Activated CD8-positive, alpha-beta memory T cell treated with anti-CD3 and anti-CD28 coated beads for 36 hours (primary cell): ENCODE measurements around the gene FHIT. TPM values are rescaled to one million over a fixed set of nuclear protein-coding genes. Genes with fewer than 3 reads are reported as not detected.
"Not testable (repeated sequence)": the region's sequence is repeated elsewhere in the genome, so short reads cannot be mapped to it uniquely, and the experiment has no call there.

ENCODE experiments used
- CTCF ChIA-PET: fragments of 350-600 bp; sonication (Branson Sonifier 250); formaldehyde crosslinking; loops from one replicate; lab custom pipeline; 2021; ENCODE audit warnings: antibody characterized with exemption; lab: Charles Lee
- POLR2A ChIA-PET: fragments of 350-600 bp; sonication (Branson Sonifier 250); formaldehyde crosslinking; loops from one replicate; lab custom pipeline; 2021; ENCODE audit warnings: antibody characterized with exemption; lab: Charles Lee
- total RNA-seq, 2 experiments: library from RNA; stranded (reverse); gene quantifications; one replicate each; pipeline ENCODE4 v1.2.3, GENCODE V29; 2021

The FHIT gene
- total RNA-seq, 2 experiments from 2014 or later = 5.0 to 5.7 TPM

DNA sequence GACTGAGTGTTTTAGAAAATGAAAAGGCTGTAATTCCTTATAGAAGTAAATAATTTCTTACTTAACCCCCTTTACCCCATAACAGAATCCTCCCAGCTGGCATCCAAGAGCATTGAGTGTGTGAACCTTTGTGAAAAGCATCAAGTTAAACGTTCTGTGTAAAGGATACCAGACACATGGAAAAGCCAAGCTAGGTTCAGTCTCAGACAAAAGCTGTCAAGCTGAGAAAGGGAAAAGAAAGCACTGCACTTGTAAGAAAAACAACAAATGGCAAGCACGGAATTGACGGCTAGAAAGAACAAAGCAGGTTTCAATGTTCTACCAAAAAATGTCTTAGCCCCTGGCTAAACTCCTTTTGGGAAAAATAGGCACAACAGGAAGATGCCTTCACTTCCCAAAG is 176.5 kb downstream of the FHIT start:
- ChIA-PET POLR2A (no interaction called here), CTCF (no interaction called here)

DNA sequence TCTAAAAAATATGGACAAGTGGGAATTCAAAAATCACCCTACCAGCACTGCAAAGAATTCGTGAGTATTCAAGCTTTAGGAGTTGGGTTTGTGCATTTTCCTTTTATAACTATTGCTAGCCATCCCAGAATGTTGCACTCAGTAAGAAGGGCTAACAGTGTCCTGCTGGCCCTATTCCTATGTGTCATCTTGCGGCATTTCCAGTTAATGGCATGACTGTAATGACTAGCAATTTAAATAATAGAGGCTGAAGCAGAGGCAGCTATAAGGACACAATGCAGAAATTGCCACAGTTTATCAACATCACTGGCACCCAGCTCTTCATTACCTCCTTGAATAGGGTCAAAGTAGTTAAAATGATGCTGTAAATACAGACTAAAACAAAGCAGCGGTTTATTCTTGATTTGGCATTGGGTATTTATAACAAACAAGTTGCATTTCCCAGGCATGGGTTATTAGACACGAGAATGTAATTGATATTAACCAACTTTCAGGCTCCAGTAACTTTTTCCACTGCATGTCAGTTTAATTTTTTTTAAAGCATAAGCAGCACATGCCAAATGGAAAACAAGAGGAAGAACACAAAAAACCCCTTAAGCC is 177.6 kb downstream of the FHIT start:
- CTCF ChIA-PET = no interaction called here

DNA sequence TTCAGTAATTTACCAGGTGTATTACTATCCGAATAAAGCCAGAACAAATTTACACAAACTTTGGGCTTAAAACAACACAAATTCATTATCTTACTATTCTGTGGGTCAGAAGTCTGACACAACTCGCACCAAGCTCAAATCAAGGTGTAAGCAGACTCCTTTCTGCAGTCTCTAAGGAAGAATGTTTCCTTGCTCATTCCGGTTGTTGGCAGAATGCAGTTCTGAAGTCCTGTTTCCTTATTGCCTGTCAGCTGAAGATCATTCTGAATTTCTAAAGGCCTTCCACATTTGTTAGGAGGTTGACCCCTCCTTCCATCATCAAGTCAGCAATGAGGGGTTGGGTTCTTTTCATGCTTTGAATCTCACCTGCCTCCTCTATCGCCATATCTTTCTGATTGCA is 183.2 kb downstream of the FHIT start:
- ChIA-PET CTCF (no interaction called here), POLR2A (no interaction called here)

More for the DNA sequence above, 177.6 kb downstream of the FHIT start:
- POLR2A ChIA-PET = no interaction called here

GRCh38 chr3:61066800-61067199 is 184.5 kb downstream of the FHIT start:
- POLR2A ChIA-PET = no interaction called here
- CTCF ChIA-PET = no interaction called here

GRCh38 chr3:61066222-61066621 is 185.0 kb downstream of the FHIT start:
- POLR2A ChIA-PET, CTCF ChIA-PET: not testable (repeated sequence)

- POLR2A ChIA-PET = no interaction called here
Measured at GRCh38 chr3:61065451-61066011, 185.7 kb downstream of the FHIT start.

GRCh38 chr3:61061092-61061723 is 190.0 kb downstream of the FHIT start:
- POLR2A ChIA-PET = no interaction called here
- CTCF ChIA-PET = no interaction called here

More at GRCh38 chr3:61065451-61066011, 185.7 kb downstream of the FHIT start:
- CTCF ChIA-PET = no interaction called here

- ChIA-PET CTCF (no interaction called here), POLR2A (no interaction called here)
Measured at GRCh38 chr3:61060411-61060861, 190.8 kb downstream of the FHIT start.

DNA sequence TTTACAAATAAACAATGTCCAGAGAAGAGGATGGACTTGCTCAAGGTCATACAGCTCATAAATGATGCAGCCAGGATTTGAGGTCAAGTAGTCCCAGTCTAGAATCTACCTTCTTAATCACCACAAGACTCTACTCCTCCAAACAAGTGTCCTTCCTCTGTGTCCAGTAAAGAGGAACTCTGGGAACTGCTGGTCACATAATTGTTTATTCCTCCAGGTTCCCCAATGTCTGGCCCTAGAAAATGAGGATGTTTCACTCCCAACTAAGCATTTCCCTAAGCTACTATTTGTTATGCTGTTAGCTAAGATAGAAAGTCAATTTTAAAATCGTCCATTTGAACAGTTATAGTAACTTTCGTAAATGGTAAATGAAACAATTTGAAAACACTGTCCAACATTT is 192.4 kb downstream of the FHIT start:
- CTCF ChIA-PET = no interaction called here
- POLR2A ChIA-PET = no interaction called here

- CTCF ChIA-PET = no interaction called here
Measured at GRCh38 chr3:61057464-61057863, 193.8 kb downstream of the FHIT start.

DNA sequence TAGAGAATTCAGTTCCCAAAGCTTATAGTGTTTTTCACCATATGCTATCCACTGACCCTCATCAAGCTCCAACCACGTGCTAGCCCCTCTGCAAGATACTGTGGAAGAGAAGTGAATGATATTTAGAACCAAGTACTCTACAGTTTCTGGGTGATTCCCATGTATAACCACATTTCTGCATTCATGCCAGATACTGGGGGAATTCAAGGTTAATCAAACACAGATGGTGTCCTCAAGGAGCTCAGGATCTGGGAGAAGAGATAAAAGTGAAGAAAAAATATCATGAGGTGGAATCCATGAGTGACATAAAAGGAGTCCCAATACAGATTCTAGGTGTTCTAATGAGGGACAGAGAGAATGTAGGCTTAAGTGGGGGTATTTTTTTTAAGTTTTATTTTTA is 195.8 kb downstream of the FHIT start:
- CTCF ChIA-PET = no interaction called here
- POLR2A ChIA-PET = no interaction called here

More at GRCh38 chr3:61057464-61057863, 193.8 kb downstream of the FHIT start:
- POLR2A ChIA-PET = no interaction called here

DNA sequence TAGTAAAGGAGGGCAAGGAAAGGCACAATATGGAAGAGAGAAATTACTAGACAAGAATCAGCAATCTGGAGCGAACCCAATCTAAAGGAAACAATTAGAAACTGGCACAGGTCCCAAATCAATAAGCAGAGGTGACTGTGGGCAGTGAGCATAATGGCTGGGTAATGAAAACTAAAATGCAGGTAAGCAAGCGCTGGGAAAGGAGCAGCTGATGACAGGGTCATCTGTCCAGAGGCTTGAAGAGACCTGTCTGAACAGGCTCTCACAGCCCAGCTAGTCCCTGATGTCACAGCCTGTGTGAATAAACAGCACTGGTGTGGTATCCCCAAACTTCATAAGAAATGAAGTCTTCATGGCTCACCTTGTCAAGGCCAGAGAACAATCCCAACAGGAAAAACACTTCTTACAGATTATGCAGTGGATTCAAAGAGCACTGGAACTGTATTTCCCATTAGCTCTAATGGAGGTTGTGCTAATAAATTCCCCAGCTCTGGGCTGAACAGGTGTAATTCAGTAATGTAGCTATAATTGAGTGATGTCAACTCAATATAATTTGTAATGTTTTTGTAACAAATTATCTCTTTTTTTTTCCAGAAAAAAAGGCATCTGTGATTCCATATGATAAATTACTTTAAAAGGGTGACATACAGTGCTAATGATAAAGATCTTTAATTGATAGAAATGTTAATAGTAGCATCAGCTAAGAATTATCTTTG is 197.3 kb downstream of the FHIT start:
- CTCF ChIA-PET = no interaction called here
- POLR2A ChIA-PET = no interaction called here

DNA sequence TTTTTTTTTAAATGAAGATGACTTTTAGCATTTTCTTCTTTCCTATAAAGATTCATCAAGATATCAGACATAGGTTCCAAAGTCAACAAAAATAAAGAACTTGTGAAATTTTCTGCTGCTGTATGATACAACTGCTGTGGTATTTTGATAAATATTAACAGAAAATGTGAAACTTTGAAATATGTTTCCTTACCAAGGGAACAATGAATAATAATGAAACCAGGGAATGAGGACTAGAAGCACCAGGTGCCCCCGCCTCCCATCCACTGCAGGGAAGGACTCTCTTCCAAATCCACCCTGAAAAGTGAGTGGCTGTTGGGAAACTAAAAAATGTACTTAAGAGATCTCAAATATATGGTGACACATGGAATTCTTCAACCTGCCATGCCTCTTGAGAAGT is 198.4 kb downstream of the FHIT start:
- CTCF ChIA-PET = no interaction called here
- POLR2A ChIA-PET = no interaction called here

DNA sequence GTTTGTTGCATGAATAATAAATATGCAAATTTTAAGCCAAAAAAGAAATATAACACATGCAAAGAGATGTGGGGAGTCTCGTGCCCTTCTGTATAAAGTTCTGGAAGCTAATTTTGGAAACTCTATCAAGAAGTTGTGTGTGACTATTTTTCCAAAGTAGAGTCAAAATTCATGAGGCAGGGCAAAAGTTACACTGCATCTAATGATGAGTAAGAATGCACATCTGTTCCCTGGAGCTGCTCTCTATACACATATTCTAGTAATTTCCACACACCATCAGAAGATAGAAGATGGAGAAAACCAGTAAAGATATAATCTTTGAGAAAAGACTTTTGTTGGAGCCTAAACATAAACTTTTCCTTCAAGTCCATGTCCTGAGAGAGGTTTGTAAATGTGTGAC is 199.6 kb downstream of the FHIT start:
- CTCF ChIA-PET = no interaction called here
- POLR2A ChIA-PET = no interaction called here

DNA sequence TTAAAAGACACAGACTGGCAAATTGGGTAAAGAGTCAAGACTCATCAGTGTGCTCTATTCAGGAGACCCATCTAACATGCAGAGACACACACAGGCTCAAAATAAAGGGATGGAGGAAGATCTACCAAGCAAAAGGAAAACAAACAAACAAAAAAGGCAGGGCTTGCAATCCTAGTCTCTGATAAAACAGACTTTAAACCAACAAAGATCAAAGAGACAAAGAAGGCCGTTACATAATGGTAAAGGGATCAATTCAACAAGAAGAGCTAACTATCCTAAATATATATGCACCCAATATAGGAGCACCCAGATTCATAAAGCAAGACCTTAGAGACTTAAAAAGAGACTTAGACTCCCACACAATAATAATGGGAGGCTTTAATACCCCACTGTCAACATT is 206.1 kb downstream of the FHIT start:
- POLR2A ChIA-PET, CTCF ChIA-PET: not testable (repeated sequence)

DNA sequence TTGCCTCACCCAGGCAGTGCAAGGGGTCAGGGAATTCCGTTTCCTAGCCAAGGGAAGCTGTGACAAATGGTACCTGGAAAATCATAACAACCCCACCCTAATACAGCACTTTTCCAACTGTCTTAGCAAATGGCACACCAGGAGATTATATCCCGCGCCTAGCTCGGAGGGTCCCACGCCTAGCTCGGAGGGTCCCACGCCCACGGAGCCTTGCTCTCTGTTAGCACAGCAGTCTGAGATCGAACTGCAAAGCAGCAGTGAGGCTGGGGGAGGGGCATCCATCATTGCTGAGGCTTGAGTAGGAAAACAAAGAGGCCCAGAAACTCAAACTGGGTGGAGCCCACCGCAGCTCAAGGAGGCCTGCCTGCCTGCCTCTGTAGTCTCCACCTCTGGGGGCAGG is 208.1 kb downstream of the FHIT start:
- ChIA-PET CTCF (no interaction called here), POLR2A (no interaction called here)

GRCh38 chr3:61040618-61041017 is 210.6 kb downstream of the FHIT start:
- ChIA-PET CTCF (no interaction called here), POLR2A (no interaction called here)

GRCh38 chr3:61035573-61035972 is 215.7 kb downstream of the FHIT start:
- POLR2A ChIA-PET = no interaction called here
- CTCF ChIA-PET = no interaction called here

DNA sequence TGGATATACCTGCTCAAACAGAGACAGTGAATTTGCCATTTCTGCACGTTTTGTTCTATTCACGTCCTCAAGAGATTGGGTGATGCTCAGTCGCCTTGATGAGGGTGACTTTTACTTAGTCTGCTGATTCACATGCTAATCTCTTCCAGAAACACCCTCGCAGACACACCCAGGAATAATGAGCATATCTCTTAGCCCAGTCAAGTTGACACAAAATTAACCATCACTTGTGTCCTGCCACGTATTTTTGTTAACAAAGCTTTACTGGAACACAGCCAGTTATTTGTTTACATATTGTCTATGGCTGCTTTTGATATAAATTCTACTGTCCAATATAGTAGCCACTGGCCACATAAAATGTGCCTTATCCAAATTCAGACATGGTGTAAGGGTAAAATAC is 218.3 kb downstream of the FHIT start:
- CTCF ChIA-PET = no interaction called here
- POLR2A ChIA-PET = no interaction called here

GRCh38 chr3:61031503-61031902 is 219.7 kb downstream of the FHIT start:
- ChIA-PET CTCF (no interaction called here), POLR2A (no interaction called here)
